ENCODE data around the gene PI4K2A. TPM values are rescaled to one million over a fixed set of nuclear protein-coding genes. Genes with fewer than 3 reads are reported as not detected.

PI4K2A gene
- total and polyA plus RNA-seq, 2 of the 13 experiments (the other 11 are each of a cell fraction or from before 2014, with no cell fraction given), result 10.9 to 14.3 TPM

DNA sequence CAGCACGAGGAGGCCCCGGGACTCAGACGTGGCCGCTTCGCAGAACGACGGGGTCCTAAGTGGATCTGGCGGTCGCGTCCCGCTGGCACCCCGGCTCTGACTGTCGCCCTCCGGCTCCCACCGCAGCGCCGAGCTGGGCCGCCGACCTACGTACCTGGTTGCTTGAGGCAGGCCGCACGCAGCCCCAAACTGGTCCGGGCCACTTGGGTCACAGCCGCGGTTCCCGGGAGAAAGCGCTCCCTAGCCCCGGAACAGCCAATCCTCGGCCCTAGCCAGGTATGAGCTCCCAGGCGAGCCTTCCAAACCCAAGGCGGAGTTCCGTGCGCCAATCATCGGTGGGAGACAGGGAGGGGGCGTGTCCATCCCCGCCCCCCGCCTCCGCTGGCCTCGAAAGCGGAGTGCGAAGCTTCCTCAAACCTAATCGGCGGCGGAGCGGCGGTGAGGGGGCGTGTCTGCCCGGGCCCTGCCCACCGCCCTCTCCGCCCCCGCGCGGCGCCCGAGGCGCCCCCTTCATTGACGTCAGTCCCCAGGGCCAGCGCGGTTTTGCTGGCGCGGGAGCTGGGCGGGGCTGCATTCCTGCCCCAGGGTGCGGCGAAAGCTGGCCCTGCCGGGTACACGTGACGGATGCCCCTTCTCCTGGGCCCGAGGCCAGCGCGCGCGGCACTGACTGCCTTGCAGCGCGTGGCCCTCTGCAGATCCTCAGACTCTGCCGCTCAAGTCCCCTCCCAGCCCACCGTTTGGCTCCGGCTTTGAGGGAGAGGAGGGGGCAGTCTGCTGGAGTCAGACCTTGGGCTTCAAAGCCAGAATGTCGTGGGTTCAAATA, 46.7 kb downstream of the PI4K2A start, which contains the start of gene AVPI1 (continued):
- no peak for TF ChIP-seq ZBTB21 (CRISPR knock-in tag; IDR thresholded peaks at IDR 0.05)
- TF ChIP-seq KLF6 (CRISPR knock-in tag; IDR thresholded peaks at IDR 0.05), result peak; percentile 87
- peak; percentile 70 for TF ChIP-seq NCOA2 (CRISPR knock-in tag; IDR thresholded peaks at IDR 0.05)
- peak; percentile 82; the same call in 1 of the 2 replicates for TF ChIP-seq SALL2 (CRISPR knock-in tag; IDR thresholded peaks at IDR 0.05)
- TF ChIP-seq, protein P1, sequence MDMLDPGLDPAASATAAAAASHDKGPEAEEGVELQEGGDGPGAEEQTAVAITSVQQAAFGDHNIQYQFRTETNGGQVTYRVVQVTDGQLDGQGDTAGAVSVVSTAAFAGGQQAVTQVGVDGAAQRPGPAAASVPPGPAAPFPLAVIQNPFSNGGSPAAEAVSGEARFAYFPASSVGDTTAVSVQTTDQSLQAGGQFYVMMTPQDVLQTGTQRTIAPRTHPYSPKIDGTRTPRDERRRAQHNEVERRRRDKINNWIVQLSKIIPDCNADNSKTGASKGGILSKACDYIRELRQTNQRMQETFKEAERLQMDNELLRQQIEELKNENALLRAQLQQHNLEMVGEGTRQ (IDR thresholded peaks at IDR 0.05; ENCODE audit: low read depth, low read length), result peak; percentile 81
- TF ChIP-seq, protein P1 (CRISPR knock-in tag; IDR thresholded peaks at IDR 0.05; ENCODE audit: borderline replicate concordance), result peak; percentile 87
- TF ChIP-seq HMG20A (CRISPR knock-in tag; IDR thresholded peaks at IDR 0.05; ENCODE audit: borderline replicate concordance), result peak; percentile 65; the same call in 1 of the 2 replicates
- TF ChIP-seq, protein P2, sequence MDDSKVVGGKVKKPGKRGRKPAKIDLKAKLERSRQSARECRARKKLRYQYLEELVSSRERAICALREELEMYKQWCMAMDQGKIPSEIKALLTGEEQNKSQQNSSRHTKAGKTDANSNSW (CRISPR knock-in tag; IDR thresholded peaks at IDR 0.05; ENCODE audit: borderline replicate concordance), result 0 out of 2 replicates have a peak, but pooled peaks have one; percentile 78
- TF ChIP-seq NAIF1 (CRISPR knock-in tag; IDR thresholded peaks at IDR 0.05; ENCODE audit: borderline replicate concordance), result no peak
- peak; percentile 98 for TF ChIP-seq CCDC6 (CRISPR knock-in tag; IDR thresholded peaks at IDR 0.05)
- TF ChIP-seq YY1 (IDR thresholded peaks at IDR 0.05; ENCODE audit: insufficient read depth, insufficient replicate concordance, low read depth, low read length), result peak; percentile 54
- TF ChIP-seq ZNF292 (CRISPR knock-in tag; IDR thresholded peaks at IDR 0.05; ENCODE audit: borderline replicate concordance, low read depth), result peak; percentile 66; the same call in 1 of the 2 replicates
- no peak for TF ChIP-seq NCOR1 (IDR thresholded peaks at IDR 0.05; ENCODE audit: borderline replicate concordance, low read length)
- TF ChIP-seq NCOA5 (CRISPR knock-in tag; IDR thresholded peaks at IDR 0.05), result no peak
- peak; percentile 84 for TF ChIP-seq MAZ (IDR thresholded peaks at IDR 0.05; ENCODE audit: borderline replicate concordance, low read depth, low read length)
- peak; percentile 93; the same call in 1 of the 2 replicates for TF ChIP-seq MAZ (CRISPR knock-in tag; IDR thresholded peaks at IDR 0.05; ENCODE audit: low read depth)
- no peak; the same call in 1 of the 2 replicates for TF ChIP-seq SOX13 (IDR thresholded peaks at IDR 0.05)
- TF ChIP-seq SOX13 (CRISPR knock-in tag; conservative IDR thresholded peaks at IDR 0.05 in 1 of 2, IDR thresholded peaks at IDR 0.05 in 1 of 2), result peak in 1 of 2 experiments; percentile 79; a peak in 2 of 4 replicates
- TF ChIP-seq ZNF547 (CRISPR knock-in tag; IDR thresholded peaks at IDR 0.05), result peak; percentile 91; the same call in 1 of the 2 replicates
- TF ChIP-seq ARID2 (CRISPR knock-in tag; IDR thresholded peaks at IDR 0.05; ENCODE audit: borderline replicate concordance), result peak; percentile 96
- peak; percentile 61; the same call in 1 of the 2 replicates for TF ChIP-seq ZNF782 (CRISPR knock-in tag; IDR thresholded peaks at IDR 0.05; ENCODE audit: borderline replicate concordance)
- TF ChIP-seq RCOR2 (CRISPR knock-in tag; IDR thresholded peaks at IDR 0.05), result peak; percentile 46; the same call in 1 of the 2 replicates
